Ovary (tissue), 3 donors: ENCODE data around the gene ADRA2C.

Experiments used
- EP300 ChIP-seq: sonication (generic); formaldehyde crosslinking; IDR thresholded peaks from one replicate; pipeline ENCODE4 v1.6.1; 2017; ENCODE audit warnings: antibody characterized with exemption
- TF ChIP-seq, protein P1 (sequence below), 3 donors: fragments of 450-650 bp in 2 of 3; fragments of 200-600 bp in 1 of 3; IDR thresholded peaks; one replicate each; pipeline versions ENCODE4 v1.5.1 to v1.8.0; 2016 to 2022; ENCODE audit warnings: antibody characterized with exemption in 3 of 3, mild to moderate bottlenecking in 1 of 3
- donor health status: DM: no; HTN: no; CAD: no.

DNA sequence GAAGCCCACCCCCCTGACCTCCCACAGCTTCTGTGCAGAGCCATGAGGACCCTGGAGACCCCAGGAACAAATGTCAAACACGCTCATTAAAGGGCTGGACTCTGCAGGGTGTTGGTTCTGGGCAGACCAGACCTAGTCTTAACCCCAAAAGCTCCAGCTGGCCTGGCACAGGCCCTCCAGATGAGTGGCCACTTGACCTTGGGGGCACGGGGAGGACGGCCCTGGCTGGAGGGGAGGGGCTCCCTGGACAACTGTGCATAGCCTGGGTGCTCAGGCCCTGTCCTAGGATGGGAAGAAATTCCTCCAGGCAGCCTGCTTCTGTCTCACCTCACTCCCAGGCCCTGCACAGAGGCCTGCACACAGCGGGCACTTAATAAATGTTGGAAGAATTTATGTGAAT is 9.4 kb downstream of the ADRA2C start:
- TF ChIP-seq EP300, result no peak
- TF ChIP-seq, protein P1, sequence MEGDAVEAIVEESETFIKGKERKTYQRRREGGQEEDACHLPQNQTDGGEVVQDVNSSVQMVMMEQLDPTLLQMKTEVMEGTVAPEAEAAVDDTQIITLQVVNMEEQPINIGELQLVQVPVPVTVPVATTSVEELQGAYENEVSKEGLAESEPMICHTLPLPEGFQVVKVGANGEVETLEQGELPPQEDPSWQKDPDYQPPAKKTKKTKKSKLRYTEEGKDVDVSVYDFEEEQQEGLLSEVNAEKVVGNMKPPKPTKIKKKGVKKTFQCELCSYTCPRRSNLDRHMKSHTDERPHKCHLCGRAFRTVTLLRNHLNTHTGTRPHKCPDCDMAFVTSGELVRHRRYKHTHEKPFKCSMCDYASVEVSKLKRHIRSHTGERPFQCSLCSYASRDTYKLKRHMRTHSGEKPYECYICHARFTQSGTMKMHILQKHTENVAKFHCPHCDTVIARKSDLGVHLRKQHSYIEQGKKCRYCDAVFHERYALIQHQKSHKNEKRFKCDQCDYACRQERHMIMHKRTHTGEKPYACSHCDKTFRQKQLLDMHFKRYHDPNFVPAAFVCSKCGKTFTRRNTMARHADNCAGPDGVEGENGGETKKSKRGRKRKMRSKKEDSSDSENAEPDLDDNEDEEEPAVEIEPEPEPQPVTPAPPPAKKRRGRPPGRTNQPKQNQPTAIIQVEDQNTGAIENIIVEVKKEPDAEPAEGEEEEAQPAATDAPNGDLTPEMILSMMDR (IDR thresholded peaks at IDR 0.05), result no peak
